Small intestine (tissue), 7 donors: Measurements from ENCODE around the gene TRPV2. TPM values are rescaled to one million over a fixed set of nuclear protein-coding genes. Genes with fewer than 3 reads are reported as not detected.
"Not testable (repeated sequence)": the region's sequence is repeated elsewhere in the genome, so short reads cannot be mapped to it uniquely, and the experiment has no call there.

Experiments
- DNase-seq, 2 donors: peaks; one replicate each; pipeline versions ENCODE4 v3.0.0 to v3.0.0-alpha.2; 2013
- FAIRE-seq: peaks from 2 replicates; lab custom pipeline; 2012; peaks lifted over from hg19 to GRCh38; lab: Jason Lieb, UNC
- H3K27ac ChIP-seq, 3 donors: one replicate each; pipeline ENCODE4 v1.5.1; 2013; ENCODE audit warnings: low read length in 2 of 3, mild to moderate bottlenecking in 2 of 3, control low read depth in 1 of 3, inconsistent platforms in 1 of 3, low read depth in 1 of 3, moderate library complexity in 1 of 3
- H3K27me3 ChIP-seq, 3 donors: one replicate each; pipeline ENCODE4 v1.6.1; 2013; ENCODE audit warnings: low read length in 3 of 3, inconsistent platforms in 1 of 3; ENCODE audit not compliant: control insufficient read depth in 3 of 3, insufficient read depth in 3 of 3
- H3K36me3 ChIP-seq, 3 donors: one replicate each; pipeline ENCODE4 v1.6.1; 2013; ENCODE audit warnings: low read length in 3 of 3, inconsistent platforms in 1 of 3, low read depth in 1 of 3, mild to moderate bottlenecking in 1 of 3, moderate library complexity in 1 of 3; ENCODE audit not compliant: control insufficient read depth in 3 of 3, insufficient read depth in 2 of 3
- H3K4me1 ChIP-seq, 3 donors: one replicate each; pipeline ENCODE4 v1.6.1; 2013; ENCODE audit warnings: low read length in 2 of 3, inconsistent platforms in 1 of 3, low read depth in 1 of 3, mild to moderate bottlenecking in 1 of 3, moderate library complexity in 1 of 3; ENCODE audit not compliant: control insufficient read depth in 3 of 3, insufficient read depth in 2 of 3
- H3K4me3 ChIP-seq, 3 donors: one replicate each; pipeline ENCODE4 v1.5.1; 2013; ENCODE audit warnings: low read length in 3 of 3, control low read depth in 1 of 3, inconsistent platforms in 1 of 3, low read depth in 1 of 3, mild to moderate bottlenecking in 1 of 3, moderate library complexity in 1 of 3
- H3K9me3 ChIP-seq, 2 donors: one replicate each; pipeline ENCODE4 v1.6.1; 2013; ENCODE audit warnings: low read depth in 1 of 2, low read length in 1 of 2; ENCODE audit not compliant: control insufficient read depth in 2 of 2, insufficient read depth in 1 of 2
- WGBS, 3 donors: extraction: QIAGEN DNeasy Blood & Tissue Kit; methylation state at CpG; one replicate each; pipeline ENCODE4 v1.1.7; 2013; 5-methylcytosine and 5-hydroxymethylcytosine counted together
- polyA plus RNA-seq, 4 donors: library from polyadenylated mRNA; stranded (reverse) in 3 of 4; unstranded in 1 of 4; fragments of 200-250 nt in 3 of 4; fragments of 120-200 nt in 1 of 4; gene quantifications; one replicate each; pipeline versions ENCODE4 v1.2.1 to v1.2.3, GENCODE V29; 2013
- donor health status: healthy with polysubstance abuse.
- donor health status: control.
- donor health status: control.
- donor health status: Bipolar disorder and iron deficiency.
- donor health status: healthy.

TRPV2 gene
- polyA plus RNA-seq, 4 donors: 0.45 to 9.3 (median 3.3) TPM

- Histone ChIP-seq H3K36me3 (peaks cover 0 to 20% (median 3%) of the 10 kb centered on the region in 3 donors), H3K9me3 (no peaks in the 10 kb centered on the region), H3K4me1 (peaks cover 4 to 8% (median 7%) of the 10 kb centered on the region in 3 donors), H3K27ac (peak overlapping the region; percentile 61 to 96 (median 76)), H3K4me3 (peak overlapping the region; percentile 62 to 90 (median 80)), H3K27me3 (no peaks in the 10 kb centered on the region)
- WGBS, 3 donors: 0 to 2% (median 1%) methylated on average over 14 of the region's 14 CpGs
- DNase-seq: peak in 1 of 2 donors; percentile 40
- no peak for FAIRE-seq
Measured at GRCh38 chr17:16381496-16381820, 33.9 kb upstream of the TRPV2 start.

GRCh38 chr17:16383216-16383615, 32.2 kb upstream of the TRPV2 start:
- H3K27me3 ChIP-seq: no peaks in the 10 kb centered on the region
- H3K36me3 ChIP-seq: peaks cover 0 to 20% (median 3%) of the 10 kb centered on the region in 3 donors
- no peaks in the 10 kb centered on the region for H3K9me3 ChIP-seq
- FAIRE-seq (no peak), DNase-seq (peak in 1 of 2 donors; percentile 3)
- H3K27ac ChIP-seq: no peak overlapping the region
- H3K4me3 ChIP-seq: peak overlapping the region in 2 of 3 donors; percentile 21 to 90
- 15 to 53% (median 28%) methylated on average over 4 of the region's 4 CpGs for WGBS, 3 donors
- peaks cover 4 to 17% (median 7%) of the 10 kb centered on the region in 3 donors for H3K4me1 ChIP-seq

- Histone ChIP-seq H3K4me1 (peaks cover 4 to 18% (median 7%) of the 10 kb centered on the region in 3 donors), H3K9me3 (no peaks in the 10 kb centered on the region), H3K27me3 (no peaks in the 10 kb centered on the region), H3K4me3 (peak overlapping the region in 1 of 3 donors; percentile 21), H3K27ac (no peak overlapping the region), H3K36me3 (peaks cover 0 to 20% (median 3%) of the 10 kb centered on the region in 3 donors)
- WGBS, 3 donors: 50 to 77% (median 62%) methylated on average over 5 of the region's 5 CpGs
- DNase-seq (no peak), FAIRE-seq (no peak)
Measured at GRCh38 chr17:16383772-16384287, 31.5 kb upstream of the TRPV2 start.

- 48 to 63% (median 60%) methylated on average over 5 of the region's 5 CpGs for WGBS, 3 donors
- FAIRE-seq (no peak), DNase-seq (no peak)
- Histone ChIP-seq H3K9me3 (no peaks in the 10 kb centered on the region), H3K36me3 (peaks cover 0 to 20% (median 3%) of the 10 kb centered on the region in 3 donors), H3K4me3 (no peak overlapping the region), H3K27me3 (no peaks in the 10 kb centered on the region), H3K27ac (peak overlapping the region in 1 of 3 donors; percentile 20), H3K4me1 (peaks cover 4 to 18% (median 7%) of the 10 kb centered on the region in 3 donors)
Measured at GRCh38 chr17:16384557-16384956, 30.8 kb upstream of the TRPV2 start.

GRCh38 chr17:16386126-16386507, 29.3 kb upstream of the TRPV2 start:
- 26 to 37% (median 26%) methylated on average over 23 of the region's 23 CpGs for WGBS, 3 donors
- not testable (repeated sequence) for H3K9me3 ChIP-seq, FAIRE-seq, DNase-seq, H3K27me3 ChIP-seq
- Histone ChIP-seq H3K36me3 (peaks cover 0 to 20% (median 3%) of the 10 kb centered on the region in 3 donors), H3K27ac (peak overlapping the region in 2 of 3 donors; percentile 37 to 78), H3K4me1 (peaks cover 4 to 18% (median 7%) of the 10 kb centered on the region in 3 donors), H3K4me3 (peak overlapping the region in 1 of 3 donors; percentile 26)

- 95 to 97% (median 96%) methylated on average over 13 of the region's 13 CpGs for WGBS, 3 donors
- FAIRE-seq: no peak
Measured at GRCh38 chr17:16391451-16391850, 23.9 kb upstream of the TRPV2 start.

GRCh38 chr17:16392491-16392890, 22.9 kb upstream of the TRPV2 start:
- not testable (repeated sequence) for H3K36me3 ChIP-seq, H3K4me1 ChIP-seq, H3K9me3 ChIP-seq, FAIRE-seq, H3K4me3 ChIP-seq, H3K27ac ChIP-seq, DNase-seq, H3K27me3 ChIP-seq
- 53 to 79% (median 64%) methylated on average over 11 of the region's 11 CpGs for WGBS, 3 donors

More at GRCh38 chr17:16391451-16391850, 23.9 kb upstream of the TRPV2 start:
- Histone ChIP-seq H3K27me3 (no peaks in the 10 kb centered on the region), H3K4me3 (no peak overlapping the region), H3K4me1 (peaks cover 0 to 10% (median 0%) of the 10 kb centered on the region in 3 donors), H3K36me3 (peaks cover 0 to 3% (median 0%) of the 10 kb centered on the region in 3 donors), H3K27ac (no peak overlapping the region), H3K9me3 (no peaks in the 10 kb centered on the region)
- DNase-seq: no peak

GRCh38 chr17:16395887-16396286, 19.5 kb upstream of the TRPV2 start:
- not testable (repeated sequence) for H3K4me1 ChIP-seq, H3K36me3 ChIP-seq, H3K27ac ChIP-seq, DNase-seq, FAIRE-seq, H3K27me3 ChIP-seq, H3K4me3 ChIP-seq, H3K9me3 ChIP-seq
- 63 to 67% (median 65%) methylated on average over 4 of the region's 4 CpGs for WGBS, 3 donors

- not testable (repeated sequence) for H3K27ac ChIP-seq
Measured at GRCh38 chr17:16396693-16397092, 18.7 kb upstream of the TRPV2 start.

More at GRCh38 chr17:16396693-16397092, 18.7 kb upstream of the TRPV2 start:
- DNase-seq, H3K4me1 ChIP-seq, H3K9me3 ChIP-seq, H3K27me3 ChIP-seq, H3K36me3 ChIP-seq, H3K4me3 ChIP-seq, FAIRE-seq: not testable (repeated sequence)
- WGBS, 3 donors: 74 to 94% (median 93%) methylated on average over 2 of the region's 2 CpGs
